HUDEP-2 (cell line): Measurements from ENCODE around the gene TSPAN31.

ENCODE experiments used
- DNase-seq, 76 experiments: peaks; one replicate each; lab custom pipeline; 2025; ENCODE audit not compliant: unreplicated experiment in 76 of 76; lab: John Stamatoyannopoulos, UW

TSPAN31 gene

DNA sequence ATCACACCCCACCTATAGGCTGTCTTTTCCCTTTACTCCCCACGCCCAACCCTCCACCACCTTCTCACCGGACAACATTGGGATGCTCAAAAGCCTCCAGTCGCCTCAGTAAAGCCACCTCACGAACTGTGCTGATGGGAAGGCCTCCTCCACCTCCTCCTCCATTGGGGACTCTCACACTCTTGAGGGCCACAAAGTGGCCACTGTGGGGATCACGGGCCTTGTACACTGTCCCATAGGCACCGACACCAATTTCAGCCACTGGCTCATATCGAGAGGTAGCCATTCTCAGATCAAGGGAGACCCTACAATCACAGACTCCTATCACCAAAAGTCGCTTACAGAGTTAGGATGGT, 6.6 kb downstream of the TSPAN31 start:
- peak in 3 of 76 experiments; percentile 37 to 49 (median 40) for DNase-seq

DNA sequence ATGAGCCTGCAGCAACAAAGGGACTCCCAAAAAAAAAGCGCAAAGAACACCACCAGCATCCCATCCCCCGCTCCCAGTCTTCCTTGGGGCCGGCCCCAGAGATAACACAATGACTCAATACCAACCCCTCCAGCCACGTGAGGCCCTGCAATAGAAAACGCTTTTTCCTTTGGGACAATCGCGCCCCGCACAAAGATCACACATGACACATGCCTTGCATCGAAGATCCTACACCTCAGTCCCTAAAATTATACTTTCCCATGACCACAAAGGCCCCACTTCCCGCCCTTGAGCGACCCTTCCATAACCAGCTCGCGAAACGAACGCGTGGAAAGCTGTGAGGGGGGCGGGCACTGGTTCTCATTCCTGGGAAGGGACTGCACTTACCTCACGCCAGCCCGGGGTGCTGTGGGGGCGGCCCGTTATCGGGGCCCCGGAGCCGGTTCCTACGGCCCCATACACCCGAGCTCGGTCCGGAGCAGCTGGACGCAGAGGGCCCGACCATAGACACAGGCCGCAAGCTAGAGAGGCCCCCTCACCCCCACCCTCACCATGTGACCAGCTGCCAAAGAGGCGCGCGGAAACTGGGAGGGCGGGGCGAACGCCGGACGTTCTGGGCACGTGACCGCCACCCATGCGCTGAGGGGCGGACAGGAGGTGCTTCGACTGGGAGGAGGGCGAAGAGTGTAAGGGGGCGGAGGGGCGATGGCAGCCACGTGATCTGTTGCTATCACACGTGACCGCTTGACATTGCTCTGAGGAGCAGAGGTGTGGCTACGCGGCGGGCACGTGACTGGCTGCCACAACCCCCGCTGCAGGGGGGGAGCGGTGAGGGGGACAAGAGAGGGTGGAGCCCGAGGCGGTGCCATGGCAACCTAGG, 7.2 kb downstream of the TSPAN31 start, which contains the start of gene CDK4:
Gene CDK4 (minus strand): TSS at position 523 of the 880 bp plus-strand sequence. CDS start 593 bp downstream, outside the sequence.
- peak; percentile 70 to 100 (median 99) for DNase-seq

DNA sequence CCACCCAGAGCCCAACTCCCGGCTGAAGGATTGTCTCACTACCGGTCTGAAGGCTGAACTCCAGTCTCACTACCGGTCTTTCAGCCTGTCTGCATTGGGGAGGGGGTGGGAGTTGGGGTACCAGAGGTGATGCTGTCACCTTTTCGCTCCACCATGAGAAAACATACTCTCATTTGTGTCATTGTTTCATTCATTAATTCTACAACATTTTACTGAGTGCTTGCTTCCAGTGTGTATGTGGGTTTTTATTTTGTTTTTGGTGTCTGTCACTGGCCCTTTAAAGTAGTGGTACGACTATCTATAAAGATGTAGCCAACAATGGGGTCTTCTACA, 7.8 kb downstream of the TSPAN31 start:
- no peak for DNase-seq

GRCh38 chr12:57753756-57754337, 9.0 kb downstream of the TSPAN31 start:
- peak in 22 of 76 experiments; percentile 7 to 49 (median 20) for DNase-seq

DNA sequence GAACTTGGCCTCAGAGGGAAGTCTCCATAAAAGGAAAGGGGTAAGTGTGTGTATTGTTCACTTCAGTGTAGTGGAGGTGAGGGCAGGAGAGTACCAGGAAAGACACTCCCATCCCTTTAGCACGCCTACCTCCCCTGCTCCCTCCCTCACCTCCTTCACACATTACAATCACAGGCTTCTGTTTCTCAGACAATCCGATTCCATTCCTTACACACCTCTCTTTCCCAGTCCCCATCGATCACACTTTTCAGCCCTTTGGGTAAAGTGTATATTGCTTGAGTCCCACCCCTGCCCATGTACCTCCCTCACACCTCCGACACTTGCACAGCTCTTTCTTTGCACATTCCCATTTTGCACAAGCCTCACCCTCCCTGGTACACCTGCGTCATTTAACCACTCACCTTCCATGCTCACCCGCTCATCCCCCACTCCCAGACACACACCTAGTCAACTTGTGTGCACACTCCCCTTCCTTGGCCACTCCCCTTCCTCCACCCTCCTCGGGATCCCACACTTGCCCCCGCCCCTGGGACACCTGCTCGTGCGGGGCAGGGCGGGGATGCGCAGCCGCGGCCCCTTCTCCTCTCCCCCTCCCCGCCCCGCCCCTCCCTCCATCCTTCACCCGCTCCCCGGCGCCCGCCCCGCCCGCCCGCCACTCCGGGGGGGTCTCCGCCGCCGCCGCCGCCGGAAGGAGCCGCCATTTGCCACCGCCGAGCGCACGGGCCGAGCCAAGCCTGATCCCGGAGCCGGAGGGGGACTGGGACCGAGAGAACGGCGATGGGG, 9.8 kb downstream of the TSPAN31 start, which contains the start of gene MARCHF9:
Gene MARCHF9 (plus strand): TSS at position 693 of the 783 bp plus-strand sequence. CDS start 426 bp downstream, outside the sequence.
- DNase-seq, result peak in 45 of 76 experiments; percentile 2 to 61 (median 37)

DNA sequence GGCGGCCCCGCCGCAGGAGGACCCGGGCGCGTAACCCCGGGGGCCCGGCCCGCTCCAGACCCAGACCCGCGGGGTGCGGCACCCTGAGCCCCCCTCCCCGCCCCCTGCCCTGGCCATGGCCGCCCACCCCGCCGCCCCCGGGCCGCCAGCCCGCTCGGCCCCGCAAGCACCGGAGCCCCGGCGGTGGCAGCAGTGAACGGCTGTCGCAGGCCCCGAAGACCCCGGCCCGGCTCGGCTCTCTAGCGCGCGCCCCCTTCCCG, 10.3 kb downstream of the TSPAN31 start:
- no peak for DNase-seq

DNA sequence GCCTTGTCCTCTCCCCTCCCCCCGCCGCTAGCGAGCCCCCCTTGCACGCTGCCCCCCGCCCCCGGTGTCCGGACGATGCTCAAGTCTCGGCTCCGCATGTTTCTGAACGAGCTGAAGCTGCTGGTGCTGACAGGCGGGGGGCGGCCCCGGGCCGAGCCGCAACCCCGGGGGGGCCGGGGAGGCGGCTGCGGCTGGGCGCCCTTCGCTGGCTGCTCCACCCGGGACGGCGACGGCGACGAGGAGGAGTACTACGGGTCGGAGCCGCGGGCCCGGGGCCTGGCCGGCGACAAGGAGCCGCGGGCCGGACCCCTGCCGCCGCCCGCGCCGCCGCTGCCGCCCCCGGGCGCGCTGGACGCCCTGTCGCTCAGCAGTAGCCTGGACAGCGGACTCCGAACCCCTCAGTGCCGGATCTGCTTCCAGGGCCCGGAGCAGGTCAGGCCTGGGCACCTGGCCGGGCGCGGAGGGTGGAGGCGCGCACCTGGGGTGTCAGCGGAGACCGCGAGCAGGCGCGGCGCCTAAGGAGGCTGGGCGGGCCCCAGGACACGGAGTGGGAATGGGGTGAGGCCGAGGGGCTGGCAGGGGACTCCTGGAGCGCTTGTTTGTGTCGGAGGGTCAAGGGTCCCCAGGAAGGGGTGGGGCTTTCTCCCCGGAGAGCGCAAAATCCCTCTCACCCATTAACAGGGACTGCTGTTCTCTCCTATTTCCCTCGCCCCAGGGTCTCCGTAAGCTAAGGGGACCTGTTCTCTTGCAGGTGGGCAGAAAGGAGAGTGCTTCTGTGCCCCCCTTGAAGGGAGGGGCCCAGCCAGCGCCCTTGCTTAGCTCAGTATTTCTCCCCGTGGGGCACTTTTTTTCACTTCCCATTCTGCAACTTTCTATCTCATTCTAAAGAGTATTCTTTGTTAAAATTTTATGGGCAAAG, 10.9 kb downstream of the TSPAN31 start:
- DNase-seq, result peak in 1 of 76 experiments; percentile 0

- peak in 54 of 76 experiments; percentile 6 to 65 (median 34) for DNase-seq
These were observed 11.8 kb downstream of the TSPAN31 start for GRCh38 chr12:57756406-57757341.

DNA sequence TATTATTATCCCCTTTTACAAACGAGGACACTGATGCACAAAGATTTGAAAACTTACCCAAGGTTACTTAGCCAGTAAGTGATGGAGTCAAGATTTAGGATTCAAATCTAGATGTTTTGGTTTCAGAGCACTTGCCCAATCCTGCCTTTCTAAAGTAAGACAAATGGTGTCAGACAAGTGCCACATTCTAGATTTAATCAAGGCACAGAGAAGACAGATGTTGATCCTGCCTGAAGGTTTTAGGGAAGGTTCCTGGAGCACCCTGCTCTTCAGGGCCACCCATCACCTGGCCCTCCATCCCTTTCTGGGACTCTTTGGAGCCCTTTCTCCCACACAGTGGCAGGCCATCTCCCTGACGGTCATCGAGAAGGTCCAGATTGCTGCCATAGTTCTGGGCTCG, 12.9 kb downstream of the TSPAN31 start:
- DNase-seq, result no peak

DNA sequence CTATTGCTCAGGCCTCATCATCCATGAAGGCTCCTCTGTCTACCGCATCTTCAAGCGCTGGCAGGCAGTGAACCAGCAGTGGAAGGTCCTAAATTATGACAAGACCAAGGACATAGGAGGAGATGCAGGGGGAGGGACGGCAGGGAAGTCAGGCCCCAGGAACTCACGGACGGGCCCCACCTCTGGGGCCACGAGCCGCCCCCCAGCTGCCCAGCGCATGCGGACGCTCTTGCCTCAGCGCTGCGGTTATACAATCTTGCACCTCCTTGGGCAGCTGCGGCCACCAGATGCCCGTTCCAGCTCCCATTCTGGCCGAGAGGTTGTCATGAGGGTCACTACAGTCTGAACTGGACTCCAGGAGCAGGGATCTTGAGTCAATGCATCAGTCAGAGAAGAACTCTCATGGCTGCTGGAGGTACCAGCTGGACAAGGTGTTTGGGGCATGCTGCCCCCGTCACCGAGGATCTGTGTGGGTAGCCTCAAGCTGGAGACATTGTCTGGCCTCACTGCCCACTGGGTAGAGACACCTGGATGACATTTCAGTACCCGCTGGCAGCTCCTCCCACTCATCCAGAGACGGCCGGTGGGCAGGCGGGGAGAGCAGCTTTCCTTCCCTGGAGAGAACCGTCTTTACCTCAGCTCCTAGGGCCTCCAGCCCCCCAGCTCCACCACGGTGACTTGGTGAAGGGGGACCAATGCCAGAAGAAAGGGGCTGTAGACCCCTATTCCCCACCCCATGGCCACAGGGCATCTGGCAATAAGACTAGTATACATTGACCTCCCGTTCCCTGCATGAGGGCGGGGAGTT, 13.9 kb downstream of the TSPAN31 start:
- DNase-seq, result no peak

DNA sequence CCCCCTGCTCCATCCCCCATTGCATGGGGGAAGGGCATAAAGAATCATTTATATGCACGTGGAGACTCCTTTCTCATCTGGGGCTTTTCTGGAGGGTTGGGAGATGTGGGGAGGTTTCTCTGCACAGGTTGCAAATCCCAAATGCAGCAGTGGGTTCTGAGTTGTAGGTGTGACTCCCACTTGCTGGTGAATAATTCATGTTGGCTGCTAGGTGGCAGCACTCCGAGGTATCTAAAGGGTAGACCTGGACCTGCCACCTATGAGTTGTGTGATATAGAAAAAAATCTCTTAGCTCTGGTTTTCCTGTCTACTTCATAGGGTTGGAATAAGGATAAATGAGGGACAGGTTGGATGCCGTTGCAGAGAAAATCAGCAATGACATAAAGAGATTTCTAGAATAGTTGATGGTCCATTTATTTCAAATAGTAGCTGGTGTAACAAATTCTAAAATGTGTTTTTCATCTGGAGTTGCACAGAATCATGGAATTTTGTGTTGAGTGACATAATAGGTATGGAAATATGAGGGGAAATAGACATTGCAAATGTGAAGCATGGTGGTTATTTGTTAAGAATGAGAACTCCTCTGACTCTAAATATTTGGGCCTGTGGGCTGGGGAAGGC, 14.6 kb downstream of the TSPAN31 start:
- DNase-seq, result peak in 21 of 76 experiments; percentile 3 to 48 (median 17)

GRCh38 chr12:57760347-57760982, 15.6 kb downstream of the TSPAN31 start:
- DNase-seq, result no peak

- no peak for DNase-seq
These were observed 16.7 kb downstream of the TSPAN31 start for GRCh38 chr12:57761391-57761998.

DNA sequence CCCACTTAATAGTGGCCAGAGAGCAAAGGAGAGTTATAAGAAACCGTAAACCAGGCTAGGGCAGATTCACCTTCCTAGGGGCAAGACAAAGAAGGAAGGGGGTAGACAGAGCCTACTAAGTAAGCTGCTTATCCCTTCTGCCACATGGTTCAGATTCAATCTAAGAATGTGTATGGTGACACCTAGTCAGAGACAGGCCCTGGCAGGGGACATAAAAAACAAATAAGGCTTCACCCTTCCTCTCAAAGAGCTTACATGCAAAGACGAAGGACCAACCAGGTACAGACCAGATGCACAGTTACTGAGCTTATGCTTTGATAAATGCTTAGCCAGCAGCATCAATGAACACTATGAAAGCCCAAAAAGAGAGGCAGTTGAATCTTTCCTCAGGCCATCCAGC, 17.6 kb downstream of the TSPAN31 start:
- no peak for DNase-seq

GRCh38 chr12:57763881-57764661, 19.2 kb downstream of the TSPAN31 start:
- no peak for DNase-seq

DNA sequence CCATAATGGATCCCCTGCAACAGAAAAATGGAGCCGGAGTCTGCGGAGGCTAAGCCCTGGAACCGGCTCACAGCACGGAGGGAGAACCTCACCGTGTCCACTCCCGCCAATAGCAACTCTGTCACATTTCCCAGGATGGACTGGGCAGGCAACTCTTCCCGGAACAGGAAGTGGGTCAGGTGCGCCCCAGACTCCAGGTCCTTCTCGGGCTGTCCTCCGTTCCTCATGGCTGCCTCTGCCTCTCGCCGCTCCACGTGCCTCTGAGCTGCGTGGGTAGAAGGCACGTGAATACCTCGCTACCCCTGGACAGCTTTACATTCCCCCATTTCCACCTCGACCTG, 19.8 kb downstream of the TSPAN31 start:
- peak in 2 of 76 experiments; percentile 43 to 49 for DNase-seq
